GM19324 (cell line): Measurements from ENCODE around the gene MRPL36.
A peak's percentile ranks its signal among the peaks of the same experiment; 100 is the strongest.
"Not testable (repeated sequence)": the region's sequence is repeated elsewhere in the genome, so short reads cannot be mapped to it uniquely, and the experiment has no call there.

ENCODE experiments used
- ATAC-seq: cut with Tn5 transposase; IDR thresholded peaks from one replicate; pipeline ENCODE4 v1.9.1; 2021; ENCODE audit warnings: mild to moderate bottlenecking, moderate library complexity; ENCODE audit not compliant: unreplicated experiment, low FRiP score

The MRPL36 gene

DNA sequence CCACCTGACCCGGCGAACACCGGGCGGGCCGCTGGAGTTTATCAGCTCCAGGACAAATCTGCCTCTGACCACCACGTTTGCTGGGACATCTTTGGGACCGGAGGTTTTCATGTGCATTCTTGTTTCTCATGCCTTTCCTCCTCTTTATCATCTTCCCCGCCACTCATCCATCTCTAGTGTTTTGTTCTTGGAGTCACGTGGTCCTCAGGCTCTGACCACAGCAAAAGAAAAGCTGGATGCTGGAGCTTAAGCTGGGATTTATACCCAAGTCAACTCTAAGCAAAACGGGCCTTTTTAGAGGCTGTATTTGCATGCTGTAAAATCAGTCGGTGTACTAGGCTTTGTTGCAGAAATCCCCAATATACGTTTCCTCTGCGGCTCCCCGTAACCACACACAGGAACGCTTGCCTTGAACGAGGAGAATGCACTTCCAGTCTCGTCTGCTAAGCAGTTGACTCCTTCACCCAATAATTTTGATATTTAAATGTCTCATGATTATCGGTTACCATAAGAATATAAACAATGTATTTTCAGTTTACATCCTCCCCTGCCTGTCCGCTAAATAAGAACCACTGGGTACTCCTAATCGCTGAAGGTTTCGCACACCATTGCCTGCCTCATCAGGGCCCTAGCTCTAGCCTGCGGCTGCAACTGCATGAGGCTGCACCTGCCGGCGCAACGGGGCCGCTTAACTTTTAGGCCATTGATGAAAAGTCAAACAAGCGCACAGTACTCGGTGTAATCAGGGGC lies 1.0 kb upstream of the MRPL36 start:
- ATAC-seq = peak; percentile 30

DNA sequence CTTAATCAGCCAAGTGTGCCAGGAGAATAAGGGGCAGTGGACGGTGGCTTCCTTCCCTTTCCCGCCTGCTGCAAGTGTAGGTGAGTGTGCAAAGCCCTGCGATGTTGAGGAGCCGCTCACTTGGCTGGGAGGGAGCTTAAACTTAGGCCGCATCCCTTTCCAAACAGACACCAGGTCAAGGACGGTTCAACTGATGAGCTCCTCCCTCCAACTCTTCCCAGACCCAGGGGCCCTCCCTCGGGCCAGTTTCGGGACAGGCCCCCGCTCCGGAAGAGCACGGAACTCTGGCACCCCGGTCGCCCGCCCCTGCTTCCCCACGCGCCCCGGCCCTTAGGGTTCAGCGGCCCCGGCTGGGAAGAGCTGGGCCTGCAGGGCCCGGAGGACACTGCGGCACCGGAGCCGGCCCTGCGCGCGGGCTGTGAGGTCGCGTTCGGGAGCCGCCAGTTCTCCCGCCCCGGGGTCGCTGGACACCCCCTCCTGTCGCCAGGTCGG lies 481 bp downstream of the MRPL36 start:
- ATAC-seq = peak; percentile 23

DNA sequence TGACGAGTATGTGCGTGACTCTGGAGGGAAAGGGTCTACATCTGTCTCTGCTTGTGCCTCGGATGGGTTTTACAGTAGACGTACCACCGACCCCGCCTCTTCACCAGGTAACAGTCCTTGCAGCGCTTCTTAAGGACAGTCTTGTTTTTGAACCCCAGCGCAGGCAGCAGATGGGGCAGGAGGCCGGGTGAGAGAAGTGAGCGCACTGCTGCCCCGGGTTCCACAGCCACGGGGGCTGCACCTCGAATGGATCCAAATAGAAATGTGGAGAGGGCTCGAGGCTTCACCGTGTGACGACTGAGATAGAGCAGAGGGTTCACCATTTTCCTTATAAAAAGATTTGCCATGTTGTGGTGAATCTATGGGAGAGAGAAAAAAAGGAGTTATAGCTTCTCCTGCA lies 1.0 kb downstream of the MRPL36 start:
- ATAC-seq = not testable (repeated sequence)

DNA sequence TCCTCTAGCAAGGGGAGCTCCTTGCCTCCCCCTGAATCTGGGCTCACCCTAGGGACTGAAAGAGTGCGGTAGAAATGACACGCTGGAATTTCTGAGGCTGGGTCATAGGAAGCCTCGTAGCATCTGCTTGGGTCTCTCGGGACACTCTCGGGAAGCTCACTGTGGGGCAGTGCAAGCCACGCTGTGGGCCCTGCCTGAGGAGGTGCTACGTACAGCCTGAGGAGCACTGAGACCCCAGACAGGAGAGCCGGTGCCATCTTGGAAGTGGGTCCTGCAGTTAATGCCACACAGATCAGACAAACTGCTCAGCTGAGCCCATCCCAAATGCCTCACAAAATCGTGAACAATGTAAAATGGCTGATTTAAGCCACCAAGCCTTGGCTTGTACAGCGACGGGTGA lies 1.8 kb downstream of the MRPL36 start:
- ATAC-seq = no peak

DNA sequence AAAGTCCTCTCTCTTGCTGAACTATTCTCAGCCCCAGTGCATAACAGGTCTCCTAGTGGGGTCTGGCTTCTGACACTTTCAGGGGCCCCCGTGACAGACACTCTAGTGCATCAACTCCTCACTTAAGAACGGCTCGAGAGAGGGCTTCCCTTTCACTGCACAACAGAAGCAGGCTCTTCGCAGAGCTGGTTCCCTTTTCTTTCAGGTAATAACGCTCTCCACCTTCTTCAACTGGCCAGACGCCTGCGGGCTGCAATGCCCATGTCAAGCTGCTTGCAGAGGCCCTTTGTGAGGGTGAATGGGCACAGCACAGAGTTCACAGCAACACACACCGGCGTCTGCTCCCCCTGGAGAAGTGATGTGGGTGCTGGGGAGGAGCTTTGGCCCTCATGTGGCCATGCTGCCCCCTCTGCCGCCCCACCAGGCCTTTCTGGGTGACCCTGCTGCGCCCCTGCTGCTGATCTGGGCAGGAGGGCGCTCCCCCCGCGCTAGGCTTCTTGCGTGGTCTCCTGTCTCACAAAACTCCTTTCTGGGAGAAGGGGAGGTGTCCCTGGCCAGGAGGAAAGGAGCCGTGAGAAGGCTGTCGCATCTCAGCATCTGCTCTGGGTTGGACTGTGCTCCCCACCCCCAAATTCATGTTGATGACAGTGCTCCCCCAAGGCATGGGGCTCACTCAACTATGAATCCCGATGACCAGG lies 2.4 kb downstream of the MRPL36 start:
- no peak for ATAC-seq

DNA sequence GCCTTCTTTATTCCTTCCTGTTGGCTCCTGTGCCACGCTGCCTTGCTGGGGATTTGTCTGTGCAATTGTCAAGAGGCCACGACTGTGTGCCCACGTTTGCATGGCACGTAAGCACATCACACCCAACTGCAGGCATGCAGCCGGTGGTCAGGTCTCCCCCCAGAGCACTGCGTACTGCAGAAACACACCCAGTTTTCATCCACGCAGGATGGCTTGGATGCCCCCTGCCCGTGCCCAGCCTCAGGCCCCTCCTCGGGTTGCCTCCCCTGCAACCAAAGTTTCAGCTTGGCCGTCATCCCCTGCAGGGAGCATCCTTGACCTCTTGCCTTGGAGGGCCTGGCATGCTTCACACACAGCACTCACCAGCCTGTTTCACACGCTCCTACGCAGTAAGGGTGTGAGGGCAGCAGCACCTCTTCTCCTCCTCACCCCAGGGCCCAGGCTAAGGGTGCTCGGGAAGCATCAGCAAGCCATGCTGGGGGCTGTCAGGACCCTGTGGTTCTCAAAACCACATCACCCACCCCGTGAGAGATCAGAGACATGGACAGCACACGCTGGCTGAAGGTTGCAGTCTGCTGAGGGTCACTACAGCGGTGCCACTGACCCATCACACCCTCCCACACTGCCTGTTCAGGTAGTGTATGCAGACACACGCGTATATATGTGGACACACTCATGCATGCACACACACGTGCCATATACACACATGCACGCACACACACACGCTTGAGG lies 3.1 kb downstream of the MRPL36 start:
- no peak for ATAC-seq

DNA sequence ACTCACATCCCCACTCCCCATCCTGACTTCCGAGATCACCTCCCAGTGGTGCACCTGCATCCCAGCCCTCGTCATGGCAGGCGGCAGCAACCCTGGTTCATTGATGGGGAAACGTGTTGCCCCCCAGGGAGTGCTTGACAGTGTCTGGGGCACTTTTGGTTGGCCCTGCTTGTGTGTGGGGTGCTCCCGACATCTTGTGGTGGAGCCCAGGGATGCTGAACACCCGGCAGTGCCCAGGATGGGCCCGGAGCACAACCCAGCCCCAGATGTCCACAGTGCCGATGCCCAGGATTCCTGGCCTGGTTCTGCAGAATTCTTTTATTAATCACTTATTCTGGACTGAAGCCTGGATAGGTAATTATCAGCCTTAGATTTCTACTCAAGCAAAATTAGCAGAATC lies 3.7 kb downstream of the MRPL36 start:
- no peak for ATAC-seq

DNA sequence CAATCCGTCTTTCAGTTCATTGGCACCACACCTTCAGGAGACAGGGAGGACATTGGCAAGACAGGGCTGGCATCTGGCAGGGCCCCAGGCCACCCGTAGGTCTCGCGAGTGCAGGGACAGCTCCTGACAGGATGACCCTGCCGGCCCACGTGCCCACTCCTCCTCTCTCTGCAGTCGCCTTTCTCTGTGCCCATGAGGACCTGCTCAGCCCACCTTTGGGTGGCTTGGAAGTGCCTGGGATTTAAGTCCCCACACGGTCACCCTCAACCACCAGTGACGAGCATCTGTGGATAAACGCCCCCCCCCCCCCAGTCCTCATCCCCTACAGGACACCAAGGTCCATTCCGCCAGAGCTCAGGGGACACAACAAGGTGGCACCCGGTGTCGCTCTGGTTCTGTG lies 4.1 kb downstream of the MRPL36 start:
- ATAC-seq = no peak

DNA sequence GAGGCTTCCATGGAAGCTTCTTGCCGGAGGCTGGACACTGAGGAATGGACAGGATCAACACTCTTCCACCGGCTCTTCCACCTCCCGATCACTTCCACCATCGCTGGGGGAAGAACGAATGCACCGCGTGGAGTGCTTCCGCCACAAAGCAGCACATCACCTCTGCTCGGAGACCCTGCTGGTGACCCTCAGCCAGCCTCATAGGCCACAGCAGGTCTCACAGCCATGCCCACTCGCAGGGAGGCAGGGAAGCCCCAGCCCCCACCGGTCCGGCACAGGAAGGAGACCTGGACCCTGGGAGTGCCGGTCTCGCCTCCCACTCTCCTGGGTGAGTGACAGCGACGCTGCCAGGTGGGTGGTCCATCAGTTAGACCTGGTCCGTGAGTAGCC lies 4.7 kb downstream of the MRPL36 start:
- ATAC-seq = no peak

DNA sequence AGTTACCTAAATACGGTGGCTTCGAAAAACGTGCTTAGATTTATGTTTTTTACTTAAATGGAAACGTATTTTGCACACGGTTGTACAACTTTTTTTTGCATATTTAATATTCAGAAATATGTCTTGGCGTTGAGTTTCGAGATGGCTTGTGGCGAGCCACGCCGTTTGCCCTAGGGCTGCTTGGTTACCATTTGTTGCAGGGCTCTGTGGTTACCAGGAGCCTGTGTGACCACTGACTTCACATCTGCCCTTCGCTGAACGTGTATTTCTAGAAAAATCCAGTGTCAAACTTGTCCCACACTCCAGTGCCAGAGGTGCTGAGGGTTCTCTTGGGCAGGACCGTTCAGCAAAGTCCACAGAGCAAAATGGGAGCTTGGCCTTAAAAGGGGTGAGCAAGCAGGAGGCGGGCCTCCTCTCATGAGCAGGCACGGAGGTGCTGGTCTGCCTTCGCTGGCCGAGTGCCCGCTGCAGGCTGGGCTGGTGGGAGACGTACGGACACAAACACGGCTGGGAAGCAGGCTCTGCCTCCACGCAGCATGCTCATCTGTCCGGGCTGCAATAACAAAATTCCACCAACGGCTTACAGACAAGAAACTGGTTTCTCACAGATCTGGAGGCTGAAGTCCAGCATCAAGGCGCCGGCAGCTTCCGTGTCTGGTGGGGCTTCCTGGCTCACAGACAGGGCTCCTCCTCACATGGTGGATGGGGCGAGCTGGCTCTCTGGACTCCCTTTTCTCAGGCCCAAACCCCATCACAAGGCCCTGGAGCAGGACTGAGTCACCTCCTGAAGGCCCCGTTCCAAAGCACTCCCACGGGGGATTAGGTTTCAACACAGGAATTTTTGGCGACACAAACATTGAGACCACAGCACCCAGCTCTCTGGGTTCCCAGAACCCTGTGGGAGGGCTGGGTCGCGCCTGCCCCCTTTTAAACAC lies 5.4 kb downstream of the MRPL36 start:
- no peak for ATAC-seq

DNA sequence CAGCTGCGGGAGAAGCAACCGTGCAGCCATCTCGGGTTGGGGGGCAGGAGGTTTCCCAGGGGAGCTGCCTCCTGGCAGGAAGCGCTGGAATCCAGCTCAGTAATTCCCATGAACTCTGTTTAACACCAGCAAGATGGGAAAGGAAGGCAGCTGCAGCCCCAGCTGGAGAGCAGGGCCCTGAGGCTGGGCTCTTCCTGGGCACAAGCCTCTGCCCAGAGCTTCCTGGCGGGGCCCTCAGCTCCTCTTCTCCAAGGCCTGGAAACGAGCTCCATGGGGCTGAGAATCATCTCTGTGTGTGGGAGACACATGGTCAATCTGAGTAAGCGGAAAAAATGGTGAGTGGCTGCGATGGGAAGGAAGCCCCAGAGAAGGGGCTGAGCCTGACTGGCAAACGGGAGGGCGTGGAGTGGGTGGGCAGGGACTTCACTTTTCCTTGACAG lies 6.3 kb downstream of the MRPL36 start:
- no peak for ATAC-seq

DNA sequence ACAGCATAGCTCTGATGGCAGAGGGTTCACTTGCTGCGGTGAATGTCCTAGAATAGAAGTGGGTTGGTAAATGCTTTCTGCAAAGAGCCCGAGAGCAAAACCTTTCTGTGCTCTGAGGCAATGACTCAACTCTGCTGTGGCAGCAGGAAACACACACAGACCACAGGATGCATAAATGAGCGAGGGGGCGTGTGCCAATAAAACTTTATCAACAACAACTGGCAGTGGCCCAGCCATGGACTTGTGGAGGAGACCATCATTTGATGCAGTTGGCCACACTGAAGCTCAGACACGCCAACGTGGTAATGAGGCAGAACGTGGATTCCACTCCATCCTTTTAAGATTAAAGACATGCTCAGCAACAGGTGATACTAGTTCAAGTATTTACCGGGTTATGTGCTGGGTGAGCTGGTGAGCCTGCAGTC lies 6.8 kb downstream of the MRPL36 start:
- ATAC-seq = peak; percentile 76

DNA sequence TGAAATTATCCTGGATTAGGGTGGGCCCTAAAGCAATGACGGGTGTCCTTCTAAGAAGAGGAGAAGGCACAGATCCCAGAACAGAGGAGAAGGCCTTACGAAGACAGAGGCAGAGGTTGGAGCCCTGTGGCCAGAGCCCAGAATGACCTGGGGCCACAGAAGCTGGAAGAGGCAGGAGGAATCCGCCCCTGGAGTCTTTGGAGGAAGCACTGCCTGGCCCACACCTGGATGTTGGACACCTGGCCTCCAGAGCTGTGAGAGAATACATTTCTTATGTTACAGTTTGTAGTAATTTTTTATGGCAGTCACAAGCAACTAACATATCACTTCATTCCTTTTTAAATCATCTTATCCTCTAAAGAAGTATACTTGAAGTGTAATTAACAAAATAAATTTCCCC lies 8.5 kb downstream of the MRPL36 start:
- ATAC-seq = no peak

DNA sequence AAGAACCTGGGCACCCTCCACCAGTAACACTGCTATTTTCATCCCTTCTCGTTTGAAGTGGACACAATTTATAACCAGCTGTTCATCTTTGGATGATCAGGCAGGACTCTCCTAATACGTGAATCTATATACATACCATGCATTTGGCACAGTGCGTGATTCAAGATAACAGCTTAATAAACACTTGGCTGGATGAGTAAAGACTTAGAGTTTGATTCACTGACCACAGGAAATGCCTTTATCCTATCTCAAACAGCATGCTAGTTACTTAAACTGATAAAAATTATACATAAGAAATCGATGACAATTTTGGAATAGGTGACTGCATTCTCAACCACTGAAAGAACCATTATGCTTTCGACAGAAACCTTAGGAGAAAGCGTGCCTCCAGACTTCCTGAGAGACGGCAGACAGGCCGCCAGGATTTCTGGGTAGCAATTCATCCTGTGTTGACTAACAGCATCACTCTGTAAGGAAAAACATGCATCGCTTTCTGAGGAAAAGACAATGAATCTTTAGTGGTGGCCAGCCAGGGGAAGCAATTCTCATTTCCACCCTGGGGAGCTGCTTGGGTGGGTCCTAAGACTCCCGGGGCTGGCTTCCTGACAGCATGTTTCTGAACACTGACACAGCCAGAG lies 9.7 kb downstream of the MRPL36 start:
- no peak for ATAC-seq

DNA sequence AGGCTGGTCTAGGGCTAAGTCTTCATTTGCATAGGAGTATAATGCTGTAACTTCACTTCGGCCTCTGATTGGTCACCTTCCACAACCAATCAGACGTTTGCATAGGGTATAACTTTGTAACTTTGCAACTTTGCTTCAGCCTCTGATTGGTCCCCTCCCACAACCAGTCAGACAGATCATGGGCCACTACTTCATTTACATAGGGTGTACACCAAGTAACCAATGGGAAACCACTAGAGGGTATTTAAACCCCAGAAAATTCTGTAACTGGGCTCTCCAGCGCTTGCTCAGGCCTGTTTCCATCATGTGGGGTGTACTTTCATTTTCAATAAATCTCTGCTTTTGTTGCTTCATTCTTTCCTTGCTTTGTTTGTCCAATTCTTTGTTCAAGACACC lies 10.2 kb downstream of the MRPL36 start:
- ATAC-seq = not testable (repeated sequence)

DNA sequence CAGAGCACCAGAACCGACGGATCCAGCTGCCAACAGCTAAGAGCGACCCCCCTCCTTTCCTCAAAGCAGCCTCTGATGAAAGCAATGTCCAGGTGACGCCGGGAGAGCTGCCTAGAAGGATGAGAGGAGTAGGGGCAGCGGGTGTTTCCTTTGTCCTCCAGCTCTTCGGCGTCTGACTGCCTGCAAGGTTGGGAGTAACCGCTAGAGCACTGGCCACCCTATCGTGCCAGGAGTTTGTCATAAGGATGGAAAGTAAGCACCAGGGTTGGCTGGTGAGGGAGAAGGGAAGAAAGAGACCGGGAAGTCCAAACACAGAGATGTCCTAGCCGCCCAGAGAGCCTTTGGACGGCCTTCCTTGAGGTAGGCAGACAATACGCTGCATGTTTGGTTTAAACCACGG lies 10.8 kb downstream of the MRPL36 start:
- no peak for ATAC-seq

DNA sequence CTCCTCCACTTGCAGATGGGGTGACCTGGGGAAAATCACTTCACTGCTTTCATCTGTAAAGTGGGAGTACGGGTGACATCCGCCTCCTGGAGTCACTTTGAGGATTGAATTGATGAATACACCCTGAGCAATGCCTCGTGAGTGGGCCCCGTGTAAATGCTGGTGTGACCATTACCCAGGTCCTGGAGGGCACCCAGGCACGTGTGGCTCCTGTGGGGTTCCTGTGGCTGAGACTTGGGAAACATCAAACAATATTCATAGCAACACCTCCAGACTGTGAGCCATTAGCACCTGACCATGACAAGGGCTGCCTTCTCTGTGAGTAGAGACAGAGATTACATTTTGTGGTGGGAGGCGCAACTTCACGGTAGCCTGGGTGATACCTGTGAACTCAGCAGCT lies 11.4 kb downstream of the MRPL36 start:
- no peak for ATAC-seq

DNA sequence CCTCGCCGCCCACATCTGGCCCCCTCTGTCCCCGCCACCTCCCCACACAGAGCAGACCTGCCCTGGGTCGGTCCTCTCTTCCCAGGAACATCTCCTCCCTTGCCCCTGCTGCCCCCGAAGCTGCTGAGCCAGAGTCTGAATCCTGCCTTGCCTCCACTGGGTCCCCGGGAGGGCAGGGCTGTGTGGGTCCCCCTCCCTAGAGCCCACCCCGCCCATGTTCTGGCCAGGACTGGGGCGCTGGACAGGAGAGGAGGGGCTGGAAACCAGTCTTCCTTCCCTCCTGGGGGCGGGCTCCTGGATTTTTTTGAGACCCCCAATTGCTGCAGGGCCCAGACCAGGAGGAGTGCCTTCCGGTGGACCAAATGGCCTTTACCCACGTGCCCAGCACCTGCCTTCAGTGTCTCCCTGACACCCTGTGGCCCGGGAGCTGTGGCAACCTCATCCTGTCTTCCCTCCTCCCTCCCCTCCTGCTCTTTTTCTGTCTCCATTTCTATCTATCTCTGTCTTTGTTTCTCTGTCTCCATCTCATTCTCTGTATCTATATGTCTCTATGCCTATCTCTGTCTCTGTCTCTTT lies 12.1 kb downstream of the MRPL36 start:
- ATAC-seq = no peak
